SK-N-SH (cell line): ENCODE results near the gene TMEM232.

Experiments used
- CHD2 ChIP-seq: fragments of 150-350 bp; IDR thresholded peaks from 2 replicates; pipeline ENCODE4 v1.6.1; 2018; ENCODE audit warnings: low read length; ENCODE audit not compliant: partially characterized antibody
- EP300 ChIP-seq, 2 experiments: IDR thresholded peaks; 2 replicates each; pipeline versions ENCODE4 v1.4.0 to v1.6.1; 2012; ENCODE audit warnings: borderline replicate concordance in 1 of 2, low read depth in 1 of 2, low read length in 1 of 2
- FOSL2 ChIP-seq: IDR thresholded peaks from 2 replicates; pipeline ENCODE4 v1.4.0; 2012; ENCODE audit warnings: low read depth, mild to moderate bottlenecking, moderate library complexity, borderline replicate concordance
- JUND ChIP-seq: IDR thresholded peaks from 2 replicates; pipeline ENCODE4 v1.4.0; 2012
- POLR2AphosphoS5 ChIP-seq: IDR thresholded peaks from 2 replicates; pipeline ENCODE4 v1.6.1; 2012; ENCODE audit warnings: low read depth, low read length
- RAD21 ChIP-seq: IDR thresholded peaks from 2 replicates; pipeline ENCODE4 v1.6.1; 2012; ENCODE audit warnings: mild to moderate bottlenecking, low read length
- RCOR1 ChIP-seq: fragments of 150-350 bp; IDR thresholded peaks from 2 replicates; pipeline ENCODE4 v1.6.1; 2017; ENCODE audit warnings: antibody characterized with exemption, low read length
- SIN3A ChIP-seq: IDR thresholded peaks from 2 replicates; pipeline ENCODE4 v1.6.1; 2012; ENCODE audit warnings: low read depth, mild to moderate bottlenecking, low read length, moderate library complexity, borderline replicate concordance
- SMC3 ChIP-seq: IDR thresholded peaks from 2 replicates; pipeline ENCODE4 v1.6.1; 2012; ENCODE audit warnings: low read depth, low read length, improper control_type of control experiment
- TAF1 ChIP-seq: IDR thresholded peaks from 2 replicates; pipeline ENCODE4 v1.6.1; 2012; ENCODE audit warnings: low read depth, mild to moderate bottlenecking, low read length, moderate library complexity, borderline replicate concordance
- YY1 ChIP-seq: IDR thresholded peaks from 2 replicates; pipeline ENCODE4 v1.4.0; 2012; ENCODE audit warnings: low read depth, mild to moderate bottlenecking
- TF ChIP-seq, protein P1 (sequence below): fragments of 200-600 bp; sonication (generic); IDR thresholded peaks from 2 replicates; pipeline ENCODE4 v1.6.1; 2017; ENCODE audit warnings: antibody characterized with exemption, mild to moderate bottlenecking, moderate library complexity

DNA sequence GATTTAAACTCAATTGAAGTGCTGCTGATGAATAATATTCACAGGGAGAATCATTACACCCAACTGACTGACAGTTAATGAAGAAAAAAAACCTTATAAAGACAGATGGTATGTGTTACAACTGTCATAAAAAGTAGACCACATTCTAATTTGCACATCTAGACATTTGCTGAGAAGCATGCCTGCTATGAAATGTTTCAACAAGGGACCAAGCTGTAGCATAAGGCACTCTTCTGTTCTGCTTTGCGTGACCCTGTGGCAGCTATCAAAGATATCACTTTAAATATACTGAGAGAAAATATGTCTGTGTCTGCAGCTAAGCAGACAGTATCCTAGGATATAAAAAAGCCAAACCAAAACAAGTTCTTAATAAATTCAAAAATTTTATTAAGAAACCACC is 153.7 kb downstream of the TMEM232 start:
- TF ChIP-seq TAF1 = no peak
- no peak for TF ChIP-seq RAD21
- no peak for TF ChIP-seq CHD2
- no peak for TF ChIP-seq SMC3
- TF ChIP-seq, protein P1, sequence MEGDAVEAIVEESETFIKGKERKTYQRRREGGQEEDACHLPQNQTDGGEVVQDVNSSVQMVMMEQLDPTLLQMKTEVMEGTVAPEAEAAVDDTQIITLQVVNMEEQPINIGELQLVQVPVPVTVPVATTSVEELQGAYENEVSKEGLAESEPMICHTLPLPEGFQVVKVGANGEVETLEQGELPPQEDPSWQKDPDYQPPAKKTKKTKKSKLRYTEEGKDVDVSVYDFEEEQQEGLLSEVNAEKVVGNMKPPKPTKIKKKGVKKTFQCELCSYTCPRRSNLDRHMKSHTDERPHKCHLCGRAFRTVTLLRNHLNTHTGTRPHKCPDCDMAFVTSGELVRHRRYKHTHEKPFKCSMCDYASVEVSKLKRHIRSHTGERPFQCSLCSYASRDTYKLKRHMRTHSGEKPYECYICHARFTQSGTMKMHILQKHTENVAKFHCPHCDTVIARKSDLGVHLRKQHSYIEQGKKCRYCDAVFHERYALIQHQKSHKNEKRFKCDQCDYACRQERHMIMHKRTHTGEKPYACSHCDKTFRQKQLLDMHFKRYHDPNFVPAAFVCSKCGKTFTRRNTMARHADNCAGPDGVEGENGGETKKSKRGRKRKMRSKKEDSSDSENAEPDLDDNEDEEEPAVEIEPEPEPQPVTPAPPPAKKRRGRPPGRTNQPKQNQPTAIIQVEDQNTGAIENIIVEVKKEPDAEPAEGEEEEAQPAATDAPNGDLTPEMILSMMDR = no peak
- TF ChIP-seq YY1 = no peak
- TF ChIP-seq RCOR1 = no peak
- TF ChIP-seq SIN3A = no peak
- no peak for TF ChIP-seq EP300 (IDR thresholded peaks at IDR 0.05; ENCODE audit: borderline replicate concordance in 1 of 2, low read depth in 1 of 2, low read length in 1 of 2)
- TF ChIP-seq JUND = no peak
- TF ChIP-seq POLR2AphosphoS5 = no peak
- TF ChIP-seq FOSL2 = no peak
